ENCODE data around the gene SCAI. TPM values are rescaled to one million over a fixed set of nuclear protein-coding genes. Genes with fewer than 3 reads are reported as not detected.

SCAI gene
- total RNA-seq, 3 donors from 2014 or later (not counting 1 experiment from before 2014, with no cell fraction given): 8.5 to 13.0 (median 10.7) TPM

DNA sequence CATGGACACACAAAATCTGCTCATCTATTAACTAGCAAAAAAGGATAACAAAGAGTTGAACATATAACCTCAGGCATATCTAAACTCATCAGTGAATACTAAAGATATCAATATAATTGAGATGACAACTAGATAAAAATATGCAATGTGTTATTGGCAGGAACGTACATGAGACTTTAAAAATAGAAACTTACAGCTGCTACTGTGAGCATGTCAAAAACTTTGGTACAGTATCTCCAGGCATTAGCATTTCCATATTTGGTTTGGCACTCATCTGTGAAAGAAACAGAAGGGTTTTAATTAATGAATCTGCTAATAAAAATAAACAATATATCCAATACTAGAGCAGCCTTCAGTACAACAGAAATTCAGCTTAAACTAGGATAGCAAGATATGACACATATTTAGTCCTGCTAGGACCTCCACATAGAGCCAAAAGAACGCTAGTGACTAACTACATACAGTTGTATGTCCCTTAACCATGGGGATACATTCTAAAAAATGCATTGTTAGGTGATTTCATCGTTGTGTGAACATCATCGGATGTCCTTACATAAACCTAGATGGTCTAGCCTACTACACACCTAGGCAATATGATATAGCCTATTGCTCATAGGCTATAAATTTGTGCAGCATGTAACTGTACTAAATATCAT is 10.5 kb upstream of the SCAI start:
- intact Hi-C loops (cut with micrococcal nuclease): no loop called here
- Mint-ChIP-seq H3K36me3 (no peaks in the 10 kb centered on the region), H3K9me3 (no peaks in the 10 kb centered on the region), H3K4me1 (no peaks in the 10 kb centered on the region), H3K27ac (no peak overlapping the region), H3K27me3 (ENCODE audit: low read depth in 2 of 2) (no peaks in the 10 kb centered on the region), H3K4me3 (no peak overlapping the region)
- ATAC-seq (no peak), DNase-seq (no peak)
- Histone ChIP-seq H3K36me3 (ENCODE audit: control insufficient read depth, insufficient read depth, low read length) (peaks cover 49% of the 10 kb centered on the region), H3K27me3 (ENCODE audit: control insufficient read depth, insufficient read depth, low read length) (no peaks in the 10 kb centered on the region), H3K9me3 (ENCODE audit: control insufficient read depth, insufficient read depth, low read length) (no peaks in the 10 kb centered on the region), H3K4me3 (ENCODE audit: low read length) (no peak overlapping the region), H3K4me1 (ENCODE audit: control insufficient read depth, insufficient read depth, low read length) (no peaks in the 10 kb centered on the region), H3K27ac (ENCODE audit: low read length) (no peak overlapping the region)
- 95% methylated on average over 2 of the region's 4 CpGs for WGBS (ENCODE audit: insufficient coverage)
- TF ChIP-seq, protein P1, sequence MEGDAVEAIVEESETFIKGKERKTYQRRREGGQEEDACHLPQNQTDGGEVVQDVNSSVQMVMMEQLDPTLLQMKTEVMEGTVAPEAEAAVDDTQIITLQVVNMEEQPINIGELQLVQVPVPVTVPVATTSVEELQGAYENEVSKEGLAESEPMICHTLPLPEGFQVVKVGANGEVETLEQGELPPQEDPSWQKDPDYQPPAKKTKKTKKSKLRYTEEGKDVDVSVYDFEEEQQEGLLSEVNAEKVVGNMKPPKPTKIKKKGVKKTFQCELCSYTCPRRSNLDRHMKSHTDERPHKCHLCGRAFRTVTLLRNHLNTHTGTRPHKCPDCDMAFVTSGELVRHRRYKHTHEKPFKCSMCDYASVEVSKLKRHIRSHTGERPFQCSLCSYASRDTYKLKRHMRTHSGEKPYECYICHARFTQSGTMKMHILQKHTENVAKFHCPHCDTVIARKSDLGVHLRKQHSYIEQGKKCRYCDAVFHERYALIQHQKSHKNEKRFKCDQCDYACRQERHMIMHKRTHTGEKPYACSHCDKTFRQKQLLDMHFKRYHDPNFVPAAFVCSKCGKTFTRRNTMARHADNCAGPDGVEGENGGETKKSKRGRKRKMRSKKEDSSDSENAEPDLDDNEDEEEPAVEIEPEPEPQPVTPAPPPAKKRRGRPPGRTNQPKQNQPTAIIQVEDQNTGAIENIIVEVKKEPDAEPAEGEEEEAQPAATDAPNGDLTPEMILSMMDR (IDR thresholded peaks at IDR 0.05): no peak

DNA sequence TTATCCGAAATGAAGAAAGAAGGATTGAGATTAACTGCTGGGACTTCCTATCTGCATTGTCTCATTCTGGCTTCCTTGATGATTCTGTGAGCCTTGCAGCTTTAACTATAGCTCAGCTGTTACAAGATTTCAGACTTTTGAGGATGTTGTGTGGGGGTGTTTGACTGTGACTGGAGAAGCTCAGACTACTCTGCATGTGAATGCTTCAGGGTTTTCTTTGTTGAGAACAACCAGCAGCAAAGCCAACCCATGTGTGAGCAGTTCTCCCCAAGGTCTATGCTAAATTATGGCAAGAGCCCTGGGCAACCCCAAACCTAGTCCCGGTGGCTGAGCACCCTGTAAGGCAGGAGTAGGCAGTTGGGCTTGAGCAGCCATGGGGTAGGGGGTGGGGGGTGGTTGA is 8.4 kb upstream of the SCAI start:
- H3K4me3 ChIP-seq (ENCODE audit: low read length): no peak overlapping the region
- no peaks in the 10 kb centered on the region for H3K27me3 ChIP-seq (ENCODE audit: control insufficient read depth, insufficient read depth, low read length)
- H3K9me3 ChIP-seq (ENCODE audit: control insufficient read depth, insufficient read depth, low read length): no peaks in the 10 kb centered on the region
- H3K27ac ChIP-seq (ENCODE audit: low read length): no peak overlapping the region
- H3K27ac Mint-ChIP-seq: no peak overlapping the region
- H3K36me3 ChIP-seq (ENCODE audit: control insufficient read depth, insufficient read depth, low read length): peaks cover 44% of the 10 kb centered on the region
- no peaks in the 10 kb centered on the region for H3K4me1 ChIP-seq (ENCODE audit: control insufficient read depth, insufficient read depth, low read length)
- no peaks in the 10 kb centered on the region for H3K27me3 Mint-ChIP-seq (ENCODE audit: low read depth in 2 of 2)
- intact Hi-C loops (cut with micrococcal nuclease): no loop called here
- H3K4me1 Mint-ChIP-seq: no peaks in the 10 kb centered on the region
- 100% methylated on average over 1 of the region's 2 CpGs for WGBS (ENCODE audit: insufficient coverage)
- H3K9me3 Mint-ChIP-seq: no peaks in the 10 kb centered on the region
- H3K36me3 Mint-ChIP-seq: no peaks in the 10 kb centered on the region
- ATAC-seq: no peak
- no peak overlapping the region for H3K4me3 Mint-ChIP-seq
- TF ChIP-seq, protein P1 (IDR thresholded peaks at IDR 0.05): no peak
- no peak for DNase-seq

DNA sequence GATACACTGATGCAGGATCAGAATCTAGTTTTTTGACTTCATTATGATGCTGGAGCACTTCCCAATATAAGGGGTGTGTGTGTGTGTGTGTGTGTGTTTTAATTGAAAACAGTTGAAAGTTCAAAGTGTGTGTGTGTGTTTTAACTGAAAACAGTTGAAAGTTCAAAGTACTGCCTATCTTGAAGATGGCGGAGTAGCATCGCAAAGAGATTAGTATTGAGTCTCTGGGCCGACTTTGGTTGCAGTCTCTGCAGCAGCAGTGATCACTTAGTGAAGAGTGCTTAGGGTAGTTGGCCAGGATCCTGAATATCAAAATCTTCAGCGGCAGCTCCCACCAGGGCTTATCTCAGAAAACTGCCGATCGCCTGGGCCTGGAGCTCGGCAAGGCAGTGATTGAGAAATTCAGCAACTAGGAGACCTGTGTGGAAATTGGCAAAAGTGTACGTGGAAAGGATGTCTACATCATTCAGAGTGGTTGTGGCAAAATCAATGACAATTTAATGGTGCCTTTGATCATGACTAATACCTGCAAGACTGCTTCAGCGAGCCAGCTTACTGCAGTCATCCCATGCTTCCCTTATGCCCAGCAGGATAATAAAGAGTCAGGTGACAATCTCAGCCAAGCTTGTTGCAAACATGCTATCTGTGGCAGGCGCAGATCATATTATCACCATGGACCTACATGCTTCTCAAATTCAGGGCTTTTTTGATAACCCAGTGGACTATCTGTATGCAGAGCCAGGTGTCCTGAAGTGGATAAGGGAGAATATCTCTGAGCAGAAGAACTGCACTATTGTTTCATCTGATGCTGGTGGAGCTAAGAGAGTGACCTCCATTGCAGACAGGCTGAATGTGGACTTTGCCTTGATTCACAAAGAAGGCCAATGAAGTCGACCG is 7.3 kb upstream of the SCAI start:
- Mint-ChIP-seq H3K4me1 (no peaks in the 10 kb centered on the region), H3K36me3 (no peaks in the 10 kb centered on the region), H3K4me3 (no peak overlapping the region), H3K27ac (no peak overlapping the region), H3K9me3 (no peaks in the 10 kb centered on the region), H3K27me3 (ENCODE audit: low read depth in 2 of 2) (no peaks in the 10 kb centered on the region)
- Histone ChIP-seq H3K27ac (ENCODE audit: low read length) (no peak overlapping the region), H3K36me3 (ENCODE audit: control insufficient read depth, insufficient read depth, low read length) (peaks cover 44% of the 10 kb centered on the region), H3K9me3 (ENCODE audit: control insufficient read depth, insufficient read depth, low read length) (no peaks in the 10 kb centered on the region), H3K27me3 (ENCODE audit: control insufficient read depth, insufficient read depth, low read length) (no peaks in the 10 kb centered on the region), H3K4me3 (ENCODE audit: low read length) (no peak overlapping the region), H3K4me1 (ENCODE audit: control insufficient read depth, insufficient read depth, low read length) (no peaks in the 10 kb centered on the region)
- DNase-seq (no peak), ATAC-seq (no peak)
- TF ChIP-seq, protein P1 (IDR thresholded peaks at IDR 0.05): no peak
- intact Hi-C loops (cut with micrococcal nuclease): no loop called here
- 98% methylated on average over 12 of the region's 12 CpGs for WGBS (ENCODE audit: insufficient coverage)
